CD14-positive monocyte (primary cell): ENCODE results near the gene RBBP4. TPM values are rescaled to one million over a fixed set of nuclear protein-coding genes. Genes with fewer than 3 reads are reported as not detected.

Experiments
- DNase-seq, 3 donors: peaks; one replicate each; pipeline ENCODE4 v3.0.0-alpha.2; 2011 to 2022
- H2AFZ ChIP-seq: 2 replicates; pipeline ENCODE4 v1.6.0; 2012; ENCODE audit warnings: mild to moderate bottlenecking, low read depth, low read length, inconsistent platforms; ENCODE audit not compliant: insufficient read depth, poor library complexity, severe bottlenecking
- H3K27ac ChIP-seq, 2 donors: 1 replicate in 1 of 2; 2 replicates in 1 of 2; pipeline ENCODE4 v1.5.1; 2012 to 2013; ENCODE audit warnings: low read length in 2 of 2, control low read depth in 1 of 2, inconsistent platforms in 1 of 2, low read depth in 1 of 2, mild to moderate bottlenecking in 1 of 2
- H3K27me3 ChIP-seq, 2 donors: one replicate each; pipeline versions ENCODE4 v1.6.0 to v1.6.1; 2011 to 2013; ENCODE audit warnings: low read length in 2 of 2; ENCODE audit not compliant: control insufficient read depth in 2 of 2, insufficient read depth in 2 of 2
- H3K36me3 ChIP-seq, 2 donors: replicated peaks in 1 of 2; 1 replicate in 1 of 2; 2 replicates in 1 of 2; pipeline versions ENCODE4 v1.5.1 to v1.6.1; 2012 to 2013; ENCODE audit warnings: low read length in 2 of 2, control low read depth in 1 of 2, inconsistent platforms in 1 of 2, mild to moderate bottlenecking in 1 of 2; ENCODE audit not compliant: insufficient read depth in 2 of 2, control insufficient read depth in 1 of 2
- H3K4me1 ChIP-seq, 2 donors: 1 replicate in 1 of 2; 2 replicates in 1 of 2; pipeline versions ENCODE4 v1.5.1 to v1.6.1; 2012 to 2013; ENCODE audit warnings: low read length in 2 of 2, control low read depth in 1 of 2, inconsistent platforms in 1 of 2, mild to moderate bottlenecking in 1 of 2, moderate library complexity in 1 of 2; ENCODE audit not compliant: insufficient read depth in 2 of 2, control insufficient read depth in 1 of 2
- H3K4me2 ChIP-seq: replicated peaks from 2 replicates; pipeline ENCODE3; 2012; ENCODE audit warnings: low read length, moderate library complexity, mild to moderate bottlenecking; ENCODE audit not compliant: poor library complexity, severe bottlenecking; ENCODE audit errors: extremely low read depth
- H3K4me3 ChIP-seq, 3 experiments: fragments of 200-600 bp in 1 of 3; sonication (generic) in 1 of 3; replicated peaks in 1 of 3; 1 replicate in 2 of 3; 2 replicates in 1 of 3; pipeline ENCODE4 v1.5.1; 2011 to 2013; ENCODE audit warnings: low read length in 3 of 3, mild to moderate bottlenecking in 3 of 3, control low read depth in 2 of 3, low read depth in 2 of 3, inconsistent platforms in 1 of 3, moderate library complexity in 1 of 3
- H3K79me2 ChIP-seq: 2 replicates; pipeline ENCODE4 v1.6.0; 2012; ENCODE audit warnings: mild to moderate bottlenecking, control low read depth, inconsistent platforms, low read length, moderate library complexity; ENCODE audit not compliant: insufficient read depth
- H3K9ac ChIP-seq: 2 replicates; pipeline ENCODE4 v1.6.0; 2017; ENCODE audit warnings: low read length, mild to moderate bottlenecking; ENCODE audit not compliant: insufficient read depth, poor library complexity, severe bottlenecking
- H3K9me3 ChIP-seq, 2 donors: replicated peaks in 1 of 2; 1 replicate in 1 of 2; 2 replicates in 1 of 2; pipeline versions ENCODE4 v1.5.1 to v1.6.1; 2012 to 2013; ENCODE audit warnings: low read length in 2 of 2, control low read depth in 1 of 2; ENCODE audit not compliant: control insufficient read depth in 1 of 2, insufficient read depth in 1 of 2
- H4K20me1 ChIP-seq: 2 replicates; pipeline ENCODE4 v1.6.0; 2012; ENCODE audit warnings: mild to moderate bottlenecking, low read length, control low read depth, moderate library complexity; ENCODE audit not compliant: insufficient read depth
- H3K27ac Mint-ChIP-seq, 7 donors: one replicate each; pipeline ENCODE4 v1.8.0; 2020; ENCODE audit warnings: mild to moderate bottlenecking in 7 of 7, mixed read lengths in 7 of 7, moderate library complexity in 6 of 7, inconsistent platforms in 2 of 7
- H3K27me3 Mint-ChIP-seq, 3 donors: one replicate each; pipeline ENCODE4 v1.8.0; 2021 to 2022; ENCODE audit warnings: low read depth in 3 of 3, mild to moderate bottlenecking in 3 of 3, mixed read lengths in 3 of 3, moderate library complexity in 3 of 3, inconsistent platforms in 1 of 3
- H3K36me3 Mint-ChIP-seq, 2 donors: one replicate each; pipeline ENCODE4 v1.8.0; 2020; ENCODE audit warnings: mixed read lengths in 2 of 2, inconsistent platforms in 1 of 2, mild to moderate bottlenecking in 1 of 2
- H3K4me1 Mint-ChIP-seq: one replicate; pipeline ENCODE4 v1.8.0; 2020; ENCODE audit warnings: mild to moderate bottlenecking, mixed read lengths
- H3K4me3 Mint-ChIP-seq, 2 donors: one replicate each; pipeline ENCODE4 v1.8.0; 2020; ENCODE audit warnings: mild to moderate bottlenecking in 2 of 2, mixed read lengths in 2 of 2, moderate library complexity in 1 of 2
- H3K9me3 Mint-ChIP-seq, 7 donors: one replicate each; pipeline ENCODE4 v1.8.0; 2020 to 2022; ENCODE audit warnings: mixed read lengths in 7 of 7, mild to moderate bottlenecking in 6 of 7, moderate library complexity in 6 of 7, inconsistent platforms in 2 of 7
- WGBS: methylation state at CpG from one replicate; pipeline ENCODE4 v1.1.5; 2013; ENCODE audit warnings: missing lambda C conversion rate; ENCODE audit not compliant: insufficient coverage; 5-methylcytosine and 5-hydroxymethylcytosine counted together
- intact Hi-C, 2 donors: fragments of 100-400 bp; cut with micrococcal nuclease; formaldehyde crosslinking; loops; one replicate each; pipeline versions ENCODE4 v1.15.0 to v1.15.1; 2023
- polyA plus RNA-seq, 3 donors: library from polyadenylated mRNA; depleted of rRNA in 1 of 3; unstranded in 2 of 3; stranded (reverse) in 1 of 3; fragments of 300-500 nt in 2 of 3; fragments of >200 nt in 1 of 3; fragmentation: Illumina TruSeq in 2 of 3; gene quantifications; 1 replicate in 2 of 3; 2 replicates in 1 of 3; pipeline ENCODE4 v1.2.3, GENCODE V29; 2012 to 2021
- TF ChIP-seq, protein P1 (sequence below): fragments of 200-600 bp; IDR thresholded peaks from one replicate; pipeline ENCODE4 v1.8.0; 2022; ENCODE audit warnings: antibody characterized with exemption, mild to moderate bottlenecking

The RBBP4 gene
- polyA plus RNA-seq, 3 donors = 60.6 to 307 (median 274) TPM

DNA sequence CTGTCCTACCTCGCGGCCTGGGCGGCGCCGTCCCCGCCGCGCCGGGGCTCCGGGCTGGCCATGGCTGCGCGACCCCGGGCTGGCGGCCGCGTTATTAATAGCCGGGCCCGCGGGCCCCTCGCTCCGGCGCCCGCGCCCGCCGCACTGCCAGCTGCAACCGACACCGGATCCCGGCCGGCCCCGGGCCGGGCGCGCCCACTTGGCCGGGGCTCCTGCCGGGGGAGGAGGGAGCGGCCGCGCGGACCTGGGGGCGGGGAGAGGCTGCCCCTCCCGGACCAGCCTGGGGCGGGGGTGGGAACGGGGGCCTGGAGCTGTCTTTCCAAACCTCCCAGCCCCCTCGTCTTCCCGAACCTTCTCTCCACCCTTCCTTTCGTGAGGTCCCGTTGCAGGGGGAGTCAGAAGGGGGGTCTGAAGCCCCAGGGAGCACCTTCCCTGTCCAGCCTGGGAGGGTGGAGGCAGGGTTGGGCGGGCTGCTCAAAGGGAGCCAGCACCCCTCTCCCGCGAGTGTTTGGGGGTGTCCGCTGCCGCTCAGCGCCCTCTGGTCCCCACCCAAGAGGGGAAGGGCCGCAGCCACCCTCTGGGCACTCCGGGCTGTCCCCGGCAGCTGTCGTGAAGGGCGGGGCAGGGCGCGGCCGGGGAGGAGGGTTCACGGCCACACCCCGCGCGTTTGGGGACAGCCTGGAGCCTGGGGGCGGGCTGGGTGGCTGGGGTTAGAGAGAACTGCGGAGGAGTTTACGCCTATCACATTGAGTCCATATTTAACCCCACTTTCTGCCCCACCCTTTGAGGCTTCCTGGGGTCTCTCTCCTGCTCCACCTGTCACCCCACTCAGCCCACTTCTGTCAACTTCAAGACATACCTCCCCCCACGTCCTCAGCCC lies 51.8 kb downstream of the RBBP4 start, which contains the start of gene SYNC:
SYNC (minus strand) TSS at position 172 of the 880 bp plus-strand sequence; CDS start at position 62, 110 bp downstream.
- no peaks in the 10 kb centered on the region for H3K36me3 ChIP-seq
- H3K79me2 ChIP-seq = no peaks in the 10 kb centered on the region
- Mint-ChIP-seq H3K27me3 (peaks cover 26 to 43% (median 38%) of the 10 kb centered on the region in 3 donors), H3K9me3 (peaks cover 0 to 12% (median 8%) of the 10 kb centered on the region in 7 donors), H3K36me3 (peaks cover 4 to 9% of the 10 kb centered on the region in 2 donors), H3K4me1 (peaks cover 19% of the 10 kb centered on the region), H3K4me3 (peak within 1 kb of the TSS; percentile 77 to 89), H3K27ac (peak within 1 kb of the TSS in 2 of 7 donors; percentile 13 to 32)
- H3K27me3 ChIP-seq = peaks cover 3 to 30% of the 10 kb centered on the region in 2 donors
- H3K9ac ChIP-seq = peak within 1 kb of the TSS; percentile 16
- under 1% methylated on average over 54 of the region's 70 CpGs for WGBS
- peaks cover 15 to 22% of the 10 kb centered on the region in 2 donors for H3K4me1 ChIP-seq
- intact Hi-C loops = no loop called here
- H3K9me3 ChIP-seq = peaks cover 0 to 5% of the 10 kb centered on the region in 2 donors
- H2AFZ ChIP-seq = peak within 1 kb of the TSS; percentile 69
- TF ChIP-seq, protein P1, sequence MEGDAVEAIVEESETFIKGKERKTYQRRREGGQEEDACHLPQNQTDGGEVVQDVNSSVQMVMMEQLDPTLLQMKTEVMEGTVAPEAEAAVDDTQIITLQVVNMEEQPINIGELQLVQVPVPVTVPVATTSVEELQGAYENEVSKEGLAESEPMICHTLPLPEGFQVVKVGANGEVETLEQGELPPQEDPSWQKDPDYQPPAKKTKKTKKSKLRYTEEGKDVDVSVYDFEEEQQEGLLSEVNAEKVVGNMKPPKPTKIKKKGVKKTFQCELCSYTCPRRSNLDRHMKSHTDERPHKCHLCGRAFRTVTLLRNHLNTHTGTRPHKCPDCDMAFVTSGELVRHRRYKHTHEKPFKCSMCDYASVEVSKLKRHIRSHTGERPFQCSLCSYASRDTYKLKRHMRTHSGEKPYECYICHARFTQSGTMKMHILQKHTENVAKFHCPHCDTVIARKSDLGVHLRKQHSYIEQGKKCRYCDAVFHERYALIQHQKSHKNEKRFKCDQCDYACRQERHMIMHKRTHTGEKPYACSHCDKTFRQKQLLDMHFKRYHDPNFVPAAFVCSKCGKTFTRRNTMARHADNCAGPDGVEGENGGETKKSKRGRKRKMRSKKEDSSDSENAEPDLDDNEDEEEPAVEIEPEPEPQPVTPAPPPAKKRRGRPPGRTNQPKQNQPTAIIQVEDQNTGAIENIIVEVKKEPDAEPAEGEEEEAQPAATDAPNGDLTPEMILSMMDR = no peak
- no peaks in the 10 kb centered on the region for H4K20me1 ChIP-seq
- H3K27ac ChIP-seq = no peak within 1 kb of the TSS
- no peak for DNase-seq
- H3K4me2 ChIP-seq = peak within 1 kb of the TSS; percentile 84
- H3K4me3 ChIP-seq = peak within 1 kb of the TSS; percentile 49 to 77 (median 50)

DNA sequence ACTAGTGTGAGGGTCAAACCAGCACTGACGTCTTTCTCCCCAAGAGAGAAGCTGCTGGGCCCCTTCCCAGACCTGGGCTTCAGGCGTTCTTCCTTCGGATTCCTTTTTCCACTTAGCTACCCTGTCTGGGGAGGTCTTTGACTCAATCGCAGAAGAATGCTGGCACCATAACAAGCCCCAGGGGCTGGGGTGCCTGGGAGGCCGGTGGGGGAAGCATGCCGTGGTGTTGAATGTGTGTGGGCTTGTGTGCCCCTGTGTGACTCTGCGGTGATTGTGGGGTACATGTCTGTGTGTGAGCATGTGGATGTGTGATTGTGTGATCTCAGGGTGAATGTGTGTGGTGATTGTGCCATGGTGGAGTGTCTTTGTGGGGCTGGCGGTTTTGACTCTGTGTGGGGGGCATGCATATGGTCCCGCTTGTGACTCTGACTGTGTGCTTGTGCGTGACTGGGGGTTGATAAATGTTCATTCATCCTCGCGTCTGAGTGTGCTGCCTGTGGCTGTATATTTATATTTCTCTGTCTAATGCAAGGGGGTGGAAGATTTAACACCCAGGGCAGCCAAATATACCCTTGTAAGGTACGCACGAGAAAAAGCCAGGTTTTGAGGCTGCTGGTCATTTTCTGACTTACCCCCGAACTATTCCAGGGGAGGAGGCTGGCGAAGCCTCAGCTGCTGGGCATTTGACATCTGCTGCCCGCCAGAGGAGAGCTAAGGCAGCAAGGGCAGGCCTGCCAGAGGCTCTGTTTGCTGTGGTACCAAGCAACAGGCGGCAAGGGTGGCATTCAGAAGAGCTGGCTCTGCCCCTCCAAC lies 52.7 kb downstream of the RBBP4 start:
- Mint-ChIP-seq H3K27ac (peak overlapping the region in 2 of 7 donors; percentile 13 to 54), H3K9me3 (peaks cover 0 to 12% (median 8%) of the 10 kb centered on the region in 7 donors), H3K4me3 (peak overlapping the region; percentile 77 to 89), H3K27me3 (peaks cover 26 to 41% (median 38%) of the 10 kb centered on the region in 3 donors), H3K4me1 (peaks cover 19% of the 10 kb centered on the region), H3K36me3 (peaks cover 4 to 9% of the 10 kb centered on the region in 2 donors)
- TF ChIP-seq, protein P1 = no peak
- intact Hi-C loops = no loop called here
- Histone ChIP-seq H3K36me3 (no peaks in the 10 kb centered on the region), H3K4me1 (peaks cover 15 to 22% of the 10 kb centered on the region in 2 donors), H3K9me3 (peaks cover 0 to 5% of the 10 kb centered on the region in 2 donors), H3K27ac (no peak overlapping the region), H3K4me3 (peak overlapping the region in 1 of 3 experiments; percentile 77), H3K9ac (peak overlapping the region; percentile 16), H3K27me3 (peaks cover 3 to 30% of the 10 kb centered on the region in 2 donors), H3K79me2 (no peaks in the 10 kb centered on the region), H4K20me1 (no peaks in the 10 kb centered on the region), H2AFZ (peak overlapping the region; percentile 69), H3K4me2 (peak overlapping the region; percentile 84)
- no peak for DNase-seq
- WGBS = 83% methylated on average over 12 of the region's 18 CpGs
